Activated CD4-positive, alpha-beta memory T cell treated with anti-CD3 and anti-CD28 coated beads for 36 hours (primary cell): Measurements from ENCODE around the gene SCRT2. TPM values are rescaled to one million over a fixed set of nuclear protein-coding genes. Genes with fewer than 3 reads are reported as not detected.

ENCODE experiments used
- CTCF ChIA-PET: fragments of 350-600 bp; sonication (Branson Sonifier 250); formaldehyde crosslinking; loops from one replicate; lab custom pipeline; 2021; ENCODE audit warnings: antibody characterized with exemption, inconsistent platforms; lab: Charles Lee
- POLR2A ChIA-PET: fragments of 350-600 bp; sonication (Branson Sonifier 250); formaldehyde crosslinking; loops from one replicate; lab custom pipeline; 2021; ENCODE audit warnings: antibody characterized with exemption; lab: Charles Lee
- DNase-seq: peaks from one replicate; pipeline ENCODE4 v3.0.0-alpha.2; 2020
- H3K27ac Mint-ChIP-seq: one replicate; pipeline ENCODE4 v1.8.0; 2021; ENCODE audit warnings: mixed read lengths
- H3K27me3 Mint-ChIP-seq: one replicate; pipeline ENCODE4 v1.8.0; 2021; ENCODE audit warnings: mixed read lengths
- H3K36me3 Mint-ChIP-seq: one replicate; pipeline ENCODE4 v1.8.0; 2021; ENCODE audit warnings: mixed read lengths
- H3K4me1 Mint-ChIP-seq: one replicate; pipeline ENCODE4 v1.8.0; 2021; ENCODE audit warnings: low read depth, mixed read lengths
- H3K4me3 Mint-ChIP-seq: one replicate; pipeline ENCODE4 v1.8.0; 2021; ENCODE audit warnings: mild to moderate bottlenecking, mixed read lengths
- H3K9me3 Mint-ChIP-seq: one replicate; pipeline ENCODE4 v1.8.0; 2021; ENCODE audit warnings: mixed read lengths
- intact Hi-C: fragments of 100-400 bp; cut with micrococcal nuclease; formaldehyde crosslinking; loops from one replicate; pipeline ENCODE4 v1.15.1; 2023
- total RNA-seq, 2 experiments: library from RNA; stranded (reverse); gene quantifications; one replicate each; pipeline ENCODE4 v1.2.3, GENCODE V29; 2021

Gene SCRT2
- total RNA-seq, 2 experiments from 2014 or later, result not detected

- ChIA-PET POLR2A (no interaction called here), CTCF (interaction anchor here (1.1 kb wide), 1 partner anchor 37 kb away, joined by 3 read pairs; no protein-coding TSS in a partner anchor)
- H3K4me1 Mint-ChIP-seq, result no peaks in the 10 kb centered on the region
- no peaks in the 10 kb centered on the region for H3K9me3 Mint-ChIP-seq
- DNase-seq, result no peak
- intact Hi-C loops, result no loop called here
- H3K4me3 Mint-ChIP-seq, result no peak overlapping the region
- no peak overlapping the region for H3K27ac Mint-ChIP-seq
- H3K36me3 Mint-ChIP-seq, result no peaks in the 10 kb centered on the region
- H3K27me3 Mint-ChIP-seq, result peaks cover 32% of the 10 kb centered on the region
These were observed 6.5 kb upstream of the SCRT2 start for GRCh38 chr20:682123-682522.

DNA sequence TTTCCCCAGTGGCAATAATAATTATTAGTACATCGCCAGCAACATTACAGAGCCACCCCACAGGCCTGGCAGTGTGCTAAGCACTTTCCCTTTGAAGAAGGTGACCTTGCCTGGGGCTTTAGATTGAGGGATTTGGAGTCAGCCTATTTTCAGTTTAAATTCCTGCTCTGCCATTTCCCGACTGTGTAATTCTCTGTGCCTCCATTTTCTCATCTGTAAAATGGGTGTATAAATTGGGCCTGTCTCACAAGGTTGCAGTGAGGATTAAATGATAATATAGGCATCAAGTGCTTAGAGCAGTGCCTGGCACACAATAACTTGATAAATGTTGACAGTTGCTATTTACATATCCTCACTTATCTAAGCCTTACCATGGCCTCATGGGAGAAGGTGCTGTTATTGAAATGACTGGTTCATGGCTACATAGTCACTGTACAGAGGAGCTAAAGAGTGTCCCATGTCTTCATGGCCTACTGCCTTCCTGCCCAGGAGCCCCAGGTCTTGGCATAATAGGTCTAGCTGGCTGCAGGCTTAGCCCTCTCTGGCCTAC lies 5.1 kb upstream of the SCRT2 start:
- peaks cover 37% of the 10 kb centered on the region for H3K27me3 Mint-ChIP-seq
- no peak for DNase-seq
- no peak overlapping the region for H3K27ac Mint-ChIP-seq
- intact Hi-C loops, result no loop called here
- H3K9me3 Mint-ChIP-seq, result no peaks in the 10 kb centered on the region
- POLR2A ChIA-PET, result interaction anchor here (0.6 kb wide), 1 partner anchor 49 kb away, joined by 3 read pairs; no protein-coding TSS in a partner anchor
- H3K36me3 Mint-ChIP-seq, result no peaks in the 10 kb centered on the region
- H3K4me3 Mint-ChIP-seq, result no peak overlapping the region
- peaks cover 5% of the 10 kb centered on the region for H3K4me1 Mint-ChIP-seq
- CTCF ChIA-PET, result interaction anchor here (1.1 kb wide), 1 partner anchor 36 kb away, joined by 3 read pairs; no protein-coding TSS in a partner anchor

DNA sequence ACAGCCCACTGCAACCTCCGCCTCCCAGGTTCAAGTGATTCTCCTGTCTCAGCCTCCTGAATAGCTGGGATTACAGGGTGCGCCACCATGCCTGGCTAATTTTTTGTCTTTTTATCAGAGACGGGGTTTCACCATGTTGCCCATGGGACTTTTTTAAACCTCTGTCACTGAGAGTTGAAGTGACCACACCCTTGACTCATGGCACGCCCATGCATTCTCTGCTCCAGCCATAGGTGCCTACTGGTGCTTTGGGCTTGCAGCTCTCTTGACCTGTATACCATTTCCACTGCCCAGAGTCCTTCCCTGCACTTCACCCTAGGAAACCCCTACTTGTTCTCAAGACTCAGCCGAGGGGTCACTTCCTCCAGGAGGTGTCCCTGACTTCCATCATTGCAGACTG lies 2.4 kb upstream of the SCRT2 start:
- ChIA-PET POLR2A (no interaction called here), CTCF (no interaction called here)
- no peak overlapping the region for H3K4me3 Mint-ChIP-seq
- H3K4me1 Mint-ChIP-seq, result peaks cover 6% of the 10 kb centered on the region
- H3K9me3 Mint-ChIP-seq, result no peaks in the 10 kb centered on the region
- no peaks in the 10 kb centered on the region for H3K36me3 Mint-ChIP-seq
- intact Hi-C loops, result no loop called here
- DNase-seq, result no peak
- H3K27me3 Mint-ChIP-seq, result peaks cover 54% of the 10 kb centered on the region
- no peak overlapping the region for H3K27ac Mint-ChIP-seq

DNA sequence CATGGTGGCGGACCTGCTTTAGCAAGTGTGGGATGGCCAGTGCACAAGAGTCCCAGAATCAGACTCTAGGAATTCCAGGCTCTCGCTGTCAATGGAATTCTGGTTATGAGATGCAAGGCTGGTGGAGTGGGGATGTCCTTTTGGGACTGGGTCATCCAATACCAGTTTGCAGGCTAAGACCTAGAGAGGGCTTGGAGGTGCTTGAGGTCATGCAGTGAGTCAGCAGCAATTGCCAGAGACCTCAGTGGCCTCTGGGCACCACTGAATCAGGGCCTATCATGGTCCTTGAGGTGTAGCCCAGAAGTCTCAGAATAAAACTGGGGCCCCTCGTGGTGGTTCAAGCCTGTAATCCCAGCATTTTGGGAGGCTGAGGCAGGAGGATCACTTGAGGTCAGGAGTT lies 1.4 kb upstream of the SCRT2 start:
- H3K36me3 Mint-ChIP-seq, result no peaks in the 10 kb centered on the region
- H3K27me3 Mint-ChIP-seq, result peaks cover 59% of the 10 kb centered on the region
- H3K4me1 Mint-ChIP-seq, result peaks cover 6% of the 10 kb centered on the region
- CTCF ChIA-PET, result interaction anchor here (1.9 kb wide), 1 partner anchor 9 kb away, joined by 10 read pairs; no protein-coding TSS in a partner anchor
- no peak overlapping the region for H3K4me3 Mint-ChIP-seq
- H3K27ac Mint-ChIP-seq, result no peak overlapping the region
- H3K9me3 Mint-ChIP-seq, result no peaks in the 10 kb centered on the region
- POLR2A ChIA-PET, result no interaction called here
- intact Hi-C loops, result no loop called here
- no peak for DNase-seq

GRCh38 chr20:676315-676937 lies 824 bp upstream of the SCRT2 start:
- no peak overlapping the region for H3K4me3 Mint-ChIP-seq
- no peaks in the 10 kb centered on the region for H3K9me3 Mint-ChIP-seq
- H3K27me3 Mint-ChIP-seq, result peaks cover 63% of the 10 kb centered on the region
- no peak for DNase-seq
- peaks cover 6% of the 10 kb centered on the region for H3K4me1 Mint-ChIP-seq
- ChIA-PET POLR2A (no interaction called here), CTCF (interaction anchor here (0.8 to 1.9 kb wide), 2 partner anchors 9 to 31 kb away, joined by 3 to 10 read pairs; no protein-coding TSS in a partner anchor)
- intact Hi-C loops, result no loop called here
- H3K27ac Mint-ChIP-seq, result no peak overlapping the region
- no peaks in the 10 kb centered on the region for H3K36me3 Mint-ChIP-seq

DNA sequence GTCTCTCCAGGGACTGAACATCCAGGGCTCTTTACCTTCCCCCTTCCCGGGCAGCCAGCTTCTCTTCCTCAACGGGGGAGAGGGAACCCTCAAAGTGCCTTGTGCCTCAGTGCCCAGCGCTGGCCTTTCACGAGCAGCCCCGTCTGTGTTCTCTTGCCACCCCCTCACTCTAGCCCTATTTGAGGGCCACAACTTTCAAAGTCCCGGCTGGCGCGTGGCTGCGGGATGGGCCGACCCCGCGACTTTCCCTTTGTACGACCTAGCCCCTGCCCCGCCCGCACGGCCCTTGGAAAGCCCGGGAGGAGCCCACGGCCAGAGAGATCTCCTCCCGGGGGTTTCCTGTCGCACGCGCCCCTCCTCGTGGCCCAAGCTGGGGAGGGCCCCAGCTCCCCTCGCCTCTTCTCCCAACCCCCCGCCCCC lies 559 bp downstream of the SCRT2 start:
- no peak for DNase-seq
- H3K36me3 Mint-ChIP-seq, result no peaks in the 10 kb centered on the region
- no peak overlapping the region for H3K4me3 Mint-ChIP-seq
- intact Hi-C loops, result no loop called here
- H3K9me3 Mint-ChIP-seq, result no peaks in the 10 kb centered on the region
- CTCF ChIA-PET, result no interaction called here
- H3K27me3 Mint-ChIP-seq, result peaks cover 63% of the 10 kb centered on the region
- H3K27ac Mint-ChIP-seq, result no peak overlapping the region
- POLR2A ChIA-PET, result no interaction called here
- peaks cover 6% of the 10 kb centered on the region for H3K4me1 Mint-ChIP-seq

- H3K9me3 Mint-ChIP-seq, result no peaks in the 10 kb centered on the region
- H3K4me3 Mint-ChIP-seq, result no peak overlapping the region
- H3K4me1 Mint-ChIP-seq, result peaks cover 6% of the 10 kb centered on the region
- intact Hi-C loops, result no loop called here
- H3K27me3 Mint-ChIP-seq, result peaks cover 54% of the 10 kb centered on the region
- no peaks in the 10 kb centered on the region for H3K36me3 Mint-ChIP-seq
- POLR2A ChIA-PET, result no interaction called here
- CTCF ChIA-PET, result interaction anchor here (0.6 kb wide), 1 partner anchor 14 kb away, joined by 3 read pairs; no protein-coding TSS in a partner anchor
- DNase-seq, result no peak
- no peak overlapping the region for H3K27ac Mint-ChIP-seq
These were observed 2.0 kb downstream of the SCRT2 start for GRCh38 chr20:673603-674001.

DNA sequence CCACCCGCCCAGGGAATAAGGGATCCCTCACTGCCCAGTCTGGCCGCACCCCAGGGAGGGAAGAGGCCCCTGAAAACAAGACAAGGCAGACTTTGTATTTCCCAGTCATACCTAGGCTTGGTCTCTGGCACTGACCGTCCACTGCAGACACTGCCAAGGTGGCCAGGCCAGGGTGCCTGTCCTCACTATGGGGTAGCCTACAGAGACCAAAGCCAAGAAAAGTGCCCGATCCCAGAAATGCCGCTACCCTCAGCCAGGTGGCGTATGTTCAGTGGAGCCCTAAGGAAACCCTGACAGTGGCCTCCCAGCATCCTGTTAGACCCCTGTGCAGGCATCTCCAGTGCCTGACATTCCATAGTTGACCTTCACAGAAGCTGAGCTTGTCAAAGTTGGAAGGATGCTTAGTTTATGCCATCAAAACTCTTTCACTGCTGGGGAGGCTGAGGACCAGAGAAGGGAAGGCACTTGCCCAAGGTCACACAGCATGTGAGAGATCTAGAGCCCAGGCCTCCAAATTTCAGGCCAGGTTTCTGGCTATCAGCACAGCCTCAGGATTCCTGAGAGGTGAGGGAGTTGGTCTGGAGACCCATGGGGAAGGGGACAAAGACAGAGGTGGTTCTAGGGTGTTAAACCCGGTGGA lies 2.5 kb downstream of the SCRT2 start:
- Mint-ChIP-seq H3K4me3 (no peak overlapping the region), H3K27ac (no peak overlapping the region), H3K36me3 (no peaks in the 10 kb centered on the region), H3K4me1 (peaks cover 6% of the 10 kb centered on the region), H3K27me3 (peaks cover 52% of the 10 kb centered on the region), H3K9me3 (no peaks in the 10 kb centered on the region)
- intact Hi-C loops, result no loop called here
- ChIA-PET CTCF (interaction anchor here (0.6 to 0.8 kb wide), 2 partner anchors 13 to 177 kb away, joined by 3 read pairs; no protein-coding TSS in a partner anchor), POLR2A (no interaction called here)
- no peak for DNase-seq

DNA sequence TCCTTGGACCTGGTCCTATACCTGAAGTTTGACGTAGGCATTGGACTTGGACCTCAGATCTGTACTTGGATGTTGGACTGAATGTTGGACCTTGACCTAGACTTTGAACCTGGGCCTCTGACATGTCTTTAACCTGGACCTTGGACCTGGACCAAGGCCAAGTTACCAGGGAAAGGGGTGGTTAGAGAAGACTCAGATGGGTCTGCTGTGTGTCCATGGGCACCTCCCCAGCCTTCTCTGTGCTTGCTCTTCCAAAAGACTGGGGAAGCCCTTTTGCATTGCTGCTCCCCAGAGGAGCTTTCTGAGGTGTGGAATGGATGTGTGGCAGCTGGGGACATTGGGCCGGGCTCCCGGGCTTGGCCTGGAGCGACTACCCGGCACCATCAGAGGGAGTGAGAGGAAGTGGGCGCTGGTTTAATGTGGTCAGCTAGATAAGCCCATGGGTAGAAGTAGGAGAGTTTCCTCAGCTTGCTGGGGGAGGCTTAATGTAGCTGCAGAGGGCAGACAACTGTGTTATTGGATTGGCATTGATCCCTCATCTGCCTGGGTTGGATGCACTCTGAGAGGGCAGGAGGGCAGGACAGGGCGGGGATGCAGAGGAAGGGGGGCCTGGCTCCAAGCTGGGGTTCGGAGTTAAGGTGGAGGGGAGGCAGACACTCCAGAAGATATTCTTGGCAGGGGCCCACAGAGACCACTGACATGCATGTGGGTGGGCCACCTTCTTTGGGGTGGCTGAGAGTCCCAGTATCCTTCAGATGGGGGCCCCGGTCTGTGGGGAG lies 4.2 kb downstream of the SCRT2 start:
- no peak overlapping the region for H3K4me3 Mint-ChIP-seq
- no peak overlapping the region for H3K27ac Mint-ChIP-seq
- no peaks in the 10 kb centered on the region for H3K36me3 Mint-ChIP-seq
- CTCF ChIA-PET, result no interaction called here
- no peak for DNase-seq
- peaks cover 59% of the 10 kb centered on the region for H3K27me3 Mint-ChIP-seq
- peaks cover 6% of the 10 kb centered on the region for H3K4me1 Mint-ChIP-seq
- no peaks in the 10 kb centered on the region for H3K9me3 Mint-ChIP-seq
- intact Hi-C loops, result no loop called here
- POLR2A ChIA-PET, result no interaction called here

GRCh38 chr20:669573-669972 lies 6.0 kb downstream of the SCRT2 start:
- Mint-ChIP-seq H3K27me3 (peaks cover 61% of the 10 kb centered on the region), H3K4me3 (no peak overlapping the region), H3K36me3 (no peaks in the 10 kb centered on the region), H3K4me1 (no peaks in the 10 kb centered on the region), H3K9me3 (no peaks in the 10 kb centered on the region), H3K27ac (no peak overlapping the region)
- POLR2A ChIA-PET, result no interaction called here
- DNase-seq, result no peak
- CTCF ChIA-PET, result interaction anchor here (0.6 to 0.9 kb wide), 3 partner anchors 24 to 107 kb away, joined by 3 to 5 read pairs (median 3); no protein-coding TSS in a partner anchor
- intact Hi-C loops, result no loop called here

DNA sequence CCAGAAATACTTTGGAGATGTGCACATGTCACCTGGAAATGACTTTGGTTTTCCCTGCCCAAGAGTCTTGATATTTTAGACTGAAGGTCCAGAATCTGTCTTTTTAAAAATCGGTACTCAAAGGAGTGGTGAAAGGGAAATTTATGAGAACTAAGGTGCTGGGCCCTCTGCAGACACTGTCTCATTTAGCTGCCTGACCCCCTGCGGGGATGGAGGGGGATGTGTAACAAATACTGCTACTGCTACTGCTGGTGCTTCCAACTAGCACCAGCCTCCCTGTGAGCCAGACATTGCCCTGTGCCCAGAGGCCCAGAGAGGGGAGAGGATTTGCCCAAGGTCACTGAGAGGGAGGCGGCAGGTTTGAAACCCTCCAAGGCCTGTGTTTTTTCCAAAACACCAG lies 7.0 kb downstream of the SCRT2 start:
- H3K9me3 Mint-ChIP-seq, result no peaks in the 10 kb centered on the region
- H3K4me1 Mint-ChIP-seq, result no peaks in the 10 kb centered on the region
- intact Hi-C loops, result no loop called here
- no peak overlapping the region for H3K4me3 Mint-ChIP-seq
- no peak for DNase-seq
- ChIA-PET CTCF (interaction anchor here (0.6 to 3.0 kb wide), 6 partner anchors 11 to 108 kb away, joined by 3 to 25 read pairs (median 8); no protein-coding TSS in a partner anchor), POLR2A (no interaction called here)
- H3K27ac Mint-ChIP-seq, result no peak overlapping the region
- no peaks in the 10 kb centered on the region for H3K36me3 Mint-ChIP-seq
- peaks cover 54% of the 10 kb centered on the region for H3K27me3 Mint-ChIP-seq

DNA sequence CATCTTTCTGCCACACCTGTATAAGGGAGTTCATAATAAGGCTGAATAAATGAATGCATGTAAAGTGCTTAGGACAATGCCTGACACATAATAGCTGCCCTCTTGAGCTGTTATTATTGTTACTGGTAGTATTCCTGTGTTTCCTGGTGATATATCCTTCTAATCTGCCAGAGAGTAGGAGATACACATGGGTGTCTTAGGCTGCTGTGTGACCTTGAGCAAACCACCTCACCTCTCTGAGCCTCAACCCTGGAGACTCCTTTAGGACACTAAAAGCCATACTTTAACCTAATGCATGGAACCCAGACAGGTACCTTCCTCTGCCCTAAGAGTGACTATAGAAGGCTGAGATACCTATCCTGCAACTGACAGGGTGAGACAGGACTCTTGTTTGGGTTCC lies 7.6 kb downstream of the SCRT2 start:
- intact Hi-C loops, result no loop called here
- no peak overlapping the region for H3K4me3 Mint-ChIP-seq
- peaks cover 54% of the 10 kb centered on the region for H3K27me3 Mint-ChIP-seq

More for the DNA sequence above, 7.6 kb downstream of the SCRT2 start:
- Mint-ChIP-seq H3K36me3 (no peaks in the 10 kb centered on the region), H3K9me3 (no peaks in the 10 kb centered on the region), H3K4me1 (peaks cover 2% of the 10 kb centered on the region), H3K27ac (no peak overlapping the region)
- DNase-seq, result no peak
- POLR2A ChIA-PET, result no interaction called here
- CTCF ChIA-PET, result interaction anchor here (0.6 to 3.0 kb wide), 11 partner anchors 8 to 107 kb away, joined by 3 to 25 read pairs (median 7); partner anchors contain the start of genes SCRT2 and SRXN1
